Stimulated activated CD4-positive, alpha-beta T cell treated with anti-CD3 and anti-CD28 coated beads, Interleukin-12 subunit alpha, Interleukin-12 subunit beta, amount 100 ng/mL, for 4 hours (primary cell): ENCODE measurements around the gene TTLL5.

Experiments used
- DNase-seq: peaks from one replicate; pipeline ENCODE4 v3.0.0-alpha.2; 2020

Gene TTLL5

DNA sequence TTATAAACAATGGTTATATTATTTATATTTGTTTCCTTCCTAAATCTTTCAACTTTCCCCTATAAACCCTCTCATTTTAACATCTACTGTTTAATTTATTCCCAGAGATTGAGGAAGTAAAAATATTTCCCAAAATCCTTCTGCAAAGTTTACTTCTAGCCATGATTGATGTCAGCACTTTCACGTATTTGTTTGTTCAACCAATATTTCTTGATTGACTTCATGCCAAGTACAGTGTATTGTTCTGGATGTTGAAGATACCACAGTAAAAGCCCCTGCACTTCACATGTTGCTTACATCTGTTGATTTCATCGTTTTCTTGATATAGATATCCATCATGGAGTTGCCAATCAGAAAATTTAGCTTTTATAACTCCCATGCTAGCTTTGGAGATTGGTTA, 81.8 kb downstream of the TTLL5 start:
- DNase-seq: no peak

GRCh38 chr14:75747899-75748298, 86.9 kb downstream of the TTLL5 start:
- DNase-seq: no peak

- DNase-seq: no peak
These were observed 87.3 kb downstream of the TTLL5 start for GRCh38 chr14:75748336-75748735.

DNA sequence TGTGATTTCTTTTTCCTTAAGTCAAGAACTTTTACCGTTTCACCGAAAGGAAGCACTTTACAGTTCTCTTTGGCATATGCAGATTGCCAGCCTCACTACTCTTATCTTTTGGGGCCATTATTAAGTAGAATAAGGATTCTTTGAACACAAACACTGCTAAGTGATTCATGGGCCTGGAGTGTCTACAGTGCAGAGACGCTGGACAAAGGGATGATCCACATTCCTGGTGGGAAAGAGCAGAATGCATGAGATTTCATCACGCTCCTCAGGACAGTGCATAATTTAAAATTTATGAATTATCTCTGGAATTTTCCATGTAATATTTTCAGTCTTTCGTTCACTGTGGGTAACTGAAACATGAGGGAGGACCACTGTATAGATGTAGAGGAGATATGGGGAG, 90.2 kb downstream of the TTLL5 start:
- DNase-seq: no peak

DNA sequence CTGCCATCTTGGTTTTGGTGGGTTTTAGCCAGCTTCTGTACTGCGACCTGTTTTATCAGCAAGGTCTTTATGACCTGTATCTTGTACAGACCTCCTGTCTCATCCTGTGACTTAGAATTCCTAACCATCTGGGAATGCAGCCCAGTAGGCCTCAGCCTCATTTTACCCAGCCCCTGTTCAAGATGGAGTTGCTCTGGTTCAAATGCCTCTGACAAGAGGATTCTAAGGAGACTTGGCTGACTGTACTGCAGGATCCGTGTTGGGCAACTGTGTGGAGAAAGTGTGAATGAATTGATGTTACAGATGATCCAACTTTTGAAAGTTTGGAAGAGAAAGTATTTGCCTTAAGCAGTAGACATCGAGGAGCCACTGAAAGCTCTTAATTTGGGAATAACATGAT, 91.0 kb downstream of the TTLL5 start:
- no peak for DNase-seq

- no peak for DNase-seq
These were observed 92.0 kb downstream of the TTLL5 start for GRCh38 chr14:75752907-75753594.

DNA sequence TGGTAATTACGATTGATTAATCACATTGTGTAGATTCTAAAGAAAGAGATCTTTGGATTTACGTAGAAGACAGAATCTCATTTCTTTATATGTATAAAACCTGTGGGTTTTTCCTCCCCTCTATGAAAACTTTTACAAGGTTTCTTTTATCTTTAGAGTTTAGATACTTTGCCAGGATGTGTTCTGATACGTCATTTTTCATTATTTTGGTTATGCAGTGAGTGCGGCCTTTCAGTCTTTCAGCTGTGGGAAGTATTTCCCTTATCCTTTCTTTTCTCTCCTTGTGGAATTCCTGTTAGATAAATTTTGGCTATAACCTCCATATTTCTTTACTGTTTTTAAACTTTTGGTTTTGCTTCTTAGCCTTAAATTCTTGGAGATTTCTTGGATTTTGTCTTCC, 92.7 kb downstream of the TTLL5 start:
- no peak for DNase-seq

- no peak for DNase-seq
These were observed 96.8 kb downstream of the TTLL5 start for GRCh38 chr14:75757644-75758402.

DNA sequence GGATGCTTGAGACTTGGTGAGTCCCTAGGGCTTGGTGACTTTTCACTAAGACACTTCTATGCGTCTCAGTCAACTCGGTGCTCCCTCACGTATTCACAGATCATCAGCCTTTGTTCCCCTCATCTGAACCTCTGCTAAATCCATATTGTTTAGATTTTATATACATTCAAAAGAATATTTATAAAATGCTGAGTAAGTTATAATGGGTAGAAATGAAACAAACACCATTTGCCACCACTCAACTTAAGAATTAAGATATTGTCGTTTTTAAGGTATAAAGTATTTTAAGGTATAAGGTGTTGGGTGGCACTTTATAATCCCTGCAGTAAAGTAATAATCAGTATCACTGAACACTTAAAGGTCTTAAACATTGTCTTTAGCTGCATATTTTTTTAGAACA, 103.0 kb downstream of the TTLL5 start:
- DNase-seq: no peak

DNA sequence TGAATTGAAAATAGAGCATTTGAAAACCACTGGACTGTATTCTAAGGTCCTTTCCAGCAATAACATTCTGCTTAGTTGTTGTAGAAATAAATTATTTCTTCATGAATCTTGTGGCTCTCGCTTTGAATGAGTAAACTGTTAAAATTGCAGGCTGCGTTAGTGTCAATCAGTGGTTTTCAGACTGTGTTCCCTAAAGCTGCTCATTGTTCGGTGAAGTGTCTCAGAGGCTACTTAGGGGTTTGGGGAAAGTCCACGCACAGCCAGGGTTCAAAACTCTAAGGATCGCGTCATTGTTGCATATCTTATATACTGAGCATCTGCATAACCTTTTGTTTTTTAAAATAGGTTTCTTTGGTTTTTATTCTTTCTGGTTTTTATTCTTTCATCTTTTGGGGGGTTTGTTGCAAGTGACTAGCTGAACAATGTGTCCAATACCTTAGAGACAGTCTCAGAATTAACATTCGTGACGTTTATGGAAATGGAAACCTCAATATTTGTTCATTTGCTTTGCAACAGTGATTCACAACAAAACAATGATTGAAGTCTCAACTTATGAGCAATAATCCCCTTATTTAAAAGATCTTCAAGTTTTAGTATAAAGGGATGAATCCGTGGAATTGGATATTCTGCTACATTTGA, 108.1 kb downstream of the TTLL5 start:
- no peak for DNase-seq

- no peak for DNase-seq
These were observed 109.6 kb downstream of the TTLL5 start for GRCh38 chr14:75770635-75771034.

GRCh38 chr14:75771595-75771994, 110.5 kb downstream of the TTLL5 start:
- DNase-seq: no peak

DNA sequence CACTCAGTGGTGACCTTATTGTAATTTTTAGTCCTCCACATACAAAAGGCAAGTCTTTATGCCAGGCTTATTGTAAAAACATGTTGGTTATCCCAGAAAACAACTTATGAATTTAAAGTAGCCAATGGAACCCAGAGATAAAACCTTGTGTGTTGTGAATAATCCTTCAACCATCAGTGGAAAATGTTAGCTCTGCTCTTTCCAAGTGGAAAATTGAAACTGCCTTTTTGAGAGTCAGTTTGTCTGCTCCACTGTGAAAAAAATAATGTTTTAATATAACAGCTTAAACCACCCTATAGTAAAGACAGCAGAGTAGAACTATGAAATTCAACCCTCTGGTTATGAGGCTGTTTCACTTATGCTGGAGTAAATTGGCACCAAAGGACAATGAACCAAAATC, 112.0 kb downstream of the TTLL5 start:
- DNase-seq: no peak

- no peak for DNase-seq
These were observed 120.0 kb downstream of the TTLL5 start for GRCh38 chr14:75781096-75781495.

DNA sequence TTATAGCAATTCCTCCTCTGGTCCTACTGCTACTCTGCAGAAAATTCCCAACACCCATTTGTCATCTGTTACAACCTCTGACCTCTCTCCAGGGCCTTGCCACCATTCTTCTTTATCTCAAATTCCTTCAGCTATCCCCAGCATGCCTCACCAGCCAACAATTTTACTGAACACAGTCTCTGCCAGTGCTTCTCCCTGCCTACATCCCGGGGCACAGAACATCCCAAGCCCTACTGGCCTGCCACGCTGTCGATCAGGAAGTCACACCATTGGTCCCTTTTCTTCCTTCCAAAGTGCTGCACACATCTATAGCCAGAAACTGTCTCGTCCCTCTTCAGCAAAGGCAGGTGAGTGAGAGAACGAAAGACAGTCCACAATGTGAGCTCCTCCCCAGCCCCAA, 122.1 kb downstream of the TTLL5 start:
- no peak for DNase-seq

GRCh38 chr14:75783602-75784313, 122.7 kb downstream of the TTLL5 start:
- no peak for DNase-seq

DNA sequence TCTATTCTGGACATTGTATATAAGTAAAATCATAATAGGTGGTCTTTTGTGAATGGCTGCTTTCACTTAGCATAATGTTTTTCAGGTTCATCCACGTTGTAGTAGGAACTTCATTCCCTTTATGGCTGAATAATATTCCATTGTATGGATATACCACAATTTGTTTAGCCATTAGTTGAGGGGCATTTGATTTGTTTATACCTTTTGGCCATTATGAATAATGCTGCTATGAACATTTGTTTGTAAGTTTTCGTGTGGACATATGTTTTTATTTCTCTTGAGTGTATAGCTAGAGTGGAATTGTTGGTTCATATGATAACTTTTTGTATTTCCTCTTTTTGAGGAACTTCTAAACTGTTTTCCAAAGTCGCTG, 123.3 kb downstream of the TTLL5 start:
- no peak for DNase-seq

DNA sequence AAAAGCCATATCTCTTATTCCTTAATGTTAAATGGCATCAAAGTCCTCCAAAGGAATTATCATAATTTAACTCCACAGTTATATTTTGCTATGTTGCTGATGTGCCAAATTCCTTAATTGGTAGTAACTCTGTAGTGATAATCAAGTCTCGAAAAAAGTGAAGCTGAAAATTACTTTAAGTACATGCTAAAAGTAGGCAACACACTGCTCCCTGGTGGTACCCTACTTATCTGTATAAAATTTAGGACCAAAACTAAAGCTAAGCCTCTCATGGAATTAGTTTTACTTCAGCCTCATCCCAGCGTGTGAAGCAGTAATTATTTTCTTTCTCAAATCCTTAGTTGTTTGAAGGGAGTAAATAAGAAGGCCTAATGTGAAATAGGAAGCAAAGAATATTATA, 132.8 kb downstream of the TTLL5 start:
- no peak for DNase-seq

DNA sequence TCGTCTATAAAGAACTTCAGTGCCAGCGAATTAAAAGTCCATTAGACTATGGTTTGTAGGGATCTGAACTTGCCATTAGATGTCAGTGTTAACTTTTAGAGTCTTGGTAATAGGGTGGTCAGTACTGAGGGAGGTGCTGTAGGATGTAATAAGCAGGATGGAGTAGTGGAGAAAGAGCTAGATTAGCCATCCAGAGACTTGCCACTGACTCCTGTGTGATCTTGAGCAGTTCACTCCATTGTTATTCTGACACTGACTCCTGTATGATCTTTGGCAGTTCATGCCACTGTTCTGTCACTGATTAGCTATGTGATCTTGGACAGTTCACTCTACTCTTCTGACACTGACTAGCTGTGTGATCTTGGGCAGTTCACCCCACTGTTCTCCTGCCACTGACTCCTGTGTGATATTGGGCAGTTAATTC, 133.6 kb downstream of the TTLL5 start:
- no peak for DNase-seq

GRCh38 chr14:75800792-75801191, 139.7 kb downstream of the TTLL5 start:
- DNase-seq: no peak

DNA sequence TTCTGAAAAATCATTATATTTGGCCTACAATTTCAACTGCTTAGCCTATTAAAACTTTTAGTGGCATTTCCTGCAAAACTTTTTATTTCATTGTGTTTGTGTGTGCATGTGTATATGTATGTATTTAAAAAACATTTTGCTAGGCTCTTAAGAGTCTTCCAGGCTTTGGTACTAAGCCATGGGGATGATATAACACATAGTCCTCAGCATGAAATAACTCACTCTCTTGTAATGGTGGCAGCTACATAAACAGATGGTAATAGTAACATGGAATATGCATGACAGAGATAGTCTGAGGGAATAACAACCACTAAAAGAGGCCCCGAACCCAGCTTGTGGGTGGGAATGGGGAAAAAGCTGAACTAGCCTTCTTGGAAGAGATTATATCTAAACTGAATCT, 141.4 kb downstream of the TTLL5 start:
- no peak for DNase-seq

DNA sequence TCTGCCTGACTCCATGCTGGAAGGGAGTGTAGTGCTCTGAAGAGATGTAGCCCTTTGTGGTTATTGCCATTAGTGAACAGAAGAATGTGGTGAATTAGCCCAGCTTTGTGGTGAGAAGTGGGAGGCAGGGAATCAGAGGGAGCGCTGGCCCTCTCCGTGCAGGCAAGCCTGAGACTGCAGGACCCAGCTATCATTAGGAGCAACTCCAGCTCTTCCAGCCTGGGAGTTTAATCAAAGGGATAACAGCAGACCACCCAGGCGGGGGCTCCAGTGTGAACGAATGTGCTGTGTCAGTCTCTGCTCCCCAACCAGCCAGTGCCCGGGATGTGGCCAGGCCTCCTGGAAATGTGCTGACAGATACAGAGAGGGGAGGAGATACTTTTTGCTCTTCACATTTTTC, 142.7 kb downstream of the TTLL5 start:
- DNase-seq: no peak

GRCh38 chr14:75804570-75805275, 143.7 kb downstream of the TTLL5 start:
- DNase-seq: no peak
